Common myeloid progenitor, CD34-positive (primary cell): ENCODE results near the gene DCPS.

Experiments
- CTCF ChIA-PET: fragments of 350-600 bp; sonication (Branson Sonifier 250); formaldehyde crosslinking; loops from one replicate; lab custom pipeline; 2021; ENCODE audit warnings: antibody characterized with exemption; lab: Charles Lee
- POLR2A ChIA-PET: fragments of 350-600 bp; sonication (Branson Sonifier 250); formaldehyde crosslinking; loops from one replicate; lab custom pipeline; 2021; ENCODE audit warnings: antibody characterized with exemption; lab: Charles Lee
- DNase-seq, 3 donors: peaks; one replicate each; pipeline versions ENCODE4 v3.0.0 to v3.0.0-alpha.2; 2013
- H3K27ac ChIP-seq, 2 experiments: 1 replicate in 1 of 2; 2 replicates in 1 of 2; pipeline ENCODE4 v1.7.0; 2013; ENCODE audit warnings: inconsistent platforms in 2 of 2, low read length in 2 of 2, mild to moderate bottlenecking in 2 of 2, low read depth in 1 of 2, moderate library complexity in 1 of 2; ENCODE audit not compliant: severe bottlenecking in 2 of 2, insufficient read depth in 1 of 2, poor library complexity in 1 of 2
- H3K27me3 ChIP-seq, 5 experiments: replicated peaks in 2 of 5; 1 replicate in 3 of 5; 2 replicates in 2 of 5; pipeline versions ENCODE4 v1.6.1 to v1.7.0; 2013; ENCODE audit warnings: low read length in 4 of 5, mild to moderate bottlenecking in 2 of 5, moderate library complexity in 2 of 5, inconsistent platforms in 1 of 5; ENCODE audit not compliant: insufficient read depth in 5 of 5, control insufficient read depth in 4 of 5
- H3K36me3 ChIP-seq, 4 experiments: 1 replicate in 2 of 4; 2 replicates in 2 of 4; pipeline versions ENCODE4 v1.6.1 to v1.7.0; 2013; ENCODE audit warnings: low read length in 3 of 4, control low read depth in 1 of 4, mild to moderate bottlenecking in 1 of 4; ENCODE audit not compliant: control insufficient read depth in 4 of 4, insufficient read depth in 4 of 4
- H3K4me1 ChIP-seq, 4 experiments: 1 replicate in 3 of 4; 2 replicates in 1 of 4; pipeline versions ENCODE4 v1.6.1 to v1.7.1; 2013; ENCODE audit warnings: low read length in 3 of 4, mild to moderate bottlenecking in 3 of 4, control low read depth in 1 of 4, inconsistent platforms in 1 of 4, moderate library complexity in 1 of 4; ENCODE audit not compliant: control insufficient read depth in 4 of 4, insufficient read depth in 4 of 4; ENCODE audit errors: control extremely low read depth in 1 of 4
- H3K4me3 ChIP-seq, 7 experiments: 1 replicate in 4 of 7; 2 replicates in 3 of 7; pipeline versions ENCODE4 v1.5.1 to v1.7.0; 2013; ENCODE audit warnings: mild to moderate bottlenecking in 7 of 7, low read length in 6 of 7, moderate library complexity in 6 of 7, inconsistent platforms in 2 of 7, low read depth in 2 of 7, control low read depth in 1 of 7; ENCODE audit not compliant: insufficient read depth in 4 of 7, control insufficient read depth in 1 of 7; ENCODE audit errors: extremely low read depth in 1 of 7
- H3K9me3 ChIP-seq, 5 experiments: 1 replicate in 4 of 5; 2 replicates in 1 of 5; pipeline versions ENCODE4 v1.6.1 to v1.7.1; 2013; ENCODE audit warnings: low read length in 4 of 5, mild to moderate bottlenecking in 2 of 5, inconsistent platforms in 1 of 5, low read depth in 1 of 5, moderate library complexity in 1 of 5; ENCODE audit not compliant: control insufficient read depth in 4 of 5, insufficient read depth in 2 of 5; ENCODE audit errors: control extremely low read depth in 1 of 5
- WGBS: methylation state at CpG from one replicate; pipeline ENCODE4 v1.1.5; 2013; ENCODE audit not compliant: insufficient coverage; 5-methylcytosine and 5-hydroxymethylcytosine counted together

Gene DCPS

GRCh38 chr11:126328938-126329643, 25.2 kb downstream of the DCPS start:
- ChIA-PET CTCF (interaction anchor here (0.9 to 2.8 kb wide), 5 partner anchors 9 to 40 kb away, joined by 3 to 10 read pairs (median 4); no protein-coding TSS in a partner anchor), POLR2A (interaction anchor here (1.9 kb wide), 1 partner anchor 11 kb away, joined by 4 read pairs; no protein-coding TSS in a partner anchor)
- peaks cover 3 to 36% (median 24%) of the 10 kb centered on the region in 4 experiments for H3K36me3 ChIP-seq
- no peak for DNase-seq
- H3K27me3 ChIP-seq, result no peaks in the 10 kb centered on the region
- H3K4me1 ChIP-seq, result peaks cover 0 to 16% (median 0%) of the 10 kb centered on the region in 4 experiments
- WGBS, result 100% methylated on average over 9 of the region's 9 CpGs
- H3K27ac ChIP-seq, result no peak overlapping the region
- H3K4me3 ChIP-seq, result no peak overlapping the region
- no peaks in the 10 kb centered on the region for H3K9me3 ChIP-seq

GRCh38 chr11:126329644-126330211, 25.9 kb downstream of the DCPS start:
- no peaks in the 10 kb centered on the region for H3K27me3 ChIP-seq
- H3K36me3 ChIP-seq, result peaks cover 3 to 38% (median 22%) of the 10 kb centered on the region in 4 experiments
- no peak overlapping the region for H3K27ac ChIP-seq
- POLR2A ChIA-PET, result interaction anchor here (1.9 kb wide), 1 partner anchor 11 kb away, joined by 4 read pairs; no protein-coding TSS in a partner anchor
- no peak overlapping the region for H3K4me3 ChIP-seq
- peaks cover 0 to 19% (median under 1%) of the 10 kb centered on the region in 4 experiments for H3K4me1 ChIP-seq
- no peaks in the 10 kb centered on the region for H3K9me3 ChIP-seq
- WGBS, result 97% methylated on average over 7 of the region's 11 CpGs
- no peak for DNase-seq
- CTCF ChIA-PET, result interaction anchor here (0.9 to 2.8 kb wide), 4 partner anchors 8 to 39 kb away, joined by 3 to 10 read pairs (median 4); no protein-coding TSS in a partner anchor

- H3K4me3 ChIP-seq, result no peak overlapping the region
- POLR2A ChIA-PET, result no interaction called here
- 100% methylated on average over 8 of the region's 13 CpGs for WGBS
- CTCF ChIA-PET, result no interaction called here
- DNase-seq, result no peak
- peaks cover 0 to 34% (median 14%) of the 10 kb centered on the region in 4 experiments for H3K4me1 ChIP-seq
- no peaks in the 10 kb centered on the region for H3K9me3 ChIP-seq
- no peak overlapping the region for H3K27ac ChIP-seq
- H3K27me3 ChIP-seq, result no peaks in the 10 kb centered on the region
- peaks cover 3 to 46% (median 24%) of the 10 kb centered on the region in 4 experiments for H3K36me3 ChIP-seq
These were observed 27.4 kb downstream of the DCPS start for GRCh38 chr11:126331286-126331685.

GRCh38 chr11:126332221-126332711, 28.4 kb downstream of the DCPS start:
- Histone ChIP-seq H3K27ac (no peak overlapping the region), H3K9me3 (no peaks in the 10 kb centered on the region), H3K36me3 (peaks cover 3 to 46% (median 24%) of the 10 kb centered on the region in 4 experiments), H3K4me1 (peaks cover 0 to 44% (median 24%) of the 10 kb centered on the region in 4 experiments), H3K27me3 (no peaks in the 10 kb centered on the region), H3K4me3 (no peak overlapping the region)
- DNase-seq, result no peak
- 100% methylated on average over 3 of the region's 5 CpGs for WGBS
- CTCF ChIA-PET, result no interaction called here
- POLR2A ChIA-PET, result no interaction called here

- H3K4me3 ChIP-seq, result no peak overlapping the region
- no peaks in the 10 kb centered on the region for H3K9me3 ChIP-seq
- H3K36me3 ChIP-seq, result peaks cover 3 to 50% (median 25%) of the 10 kb centered on the region in 4 experiments
- CTCF ChIA-PET, result no interaction called here
- H3K4me1 ChIP-seq, result peaks cover 0 to 46% (median 28%) of the 10 kb centered on the region in 4 experiments
- POLR2A ChIA-PET, result no interaction called here
- 98% methylated on average over 7 of the region's 7 CpGs for WGBS
- H3K27me3 ChIP-seq, result no peaks in the 10 kb centered on the region
- no peak for DNase-seq
- H3K27ac ChIP-seq, result no peak overlapping the region
These were observed 29.3 kb downstream of the DCPS start for GRCh38 chr11:126333142-126333541.

- no peak for DNase-seq
- no peak overlapping the region for H3K4me3 ChIP-seq
- POLR2A ChIA-PET, result no interaction called here
- H3K4me1 ChIP-seq, result peaks cover 0 to 43% (median 28%) of the 10 kb centered on the region in 4 experiments
- peaks cover 3 to 57% (median 27%) of the 10 kb centered on the region in 4 experiments for H3K36me3 ChIP-seq
- no peaks in the 10 kb centered on the region for H3K27me3 ChIP-seq
- no peak overlapping the region for H3K27ac ChIP-seq
- no peaks in the 10 kb centered on the region for H3K9me3 ChIP-seq
- 90% methylated on average over 4 of the region's 6 CpGs for WGBS
- CTCF ChIA-PET, result interaction anchor here (0.6 to 1.6 kb wide), 5 partner anchors 9 to 58 kb away, joined by 3 to 7 read pairs (median 4); no protein-coding TSS in a partner anchor
These were observed 31.0 kb downstream of the DCPS start for GRCh38 chr11:126334659-126335462.
